Stomach (tissue), 9 donors: ENCODE measurements around the gene RAB26. TPM values are rescaled to one million over a fixed set of nuclear protein-coding genes. Genes with fewer than 3 reads are reported as not detected.

Experiments
- DNase-seq, 2 donors: peaks; one replicate each; pipeline versions ENCODE4 v3.0.0 to v3.0.0-alpha.2; 2013 to 2019
- H3K27ac ChIP-seq, 5 donors: fragments of 200-600 bp in 4 of 5; sonication (generic) in 4 of 5; one replicate each; pipeline ENCODE4 v1.5.1; 2013 to 2019; ENCODE audit warnings: mild to moderate bottlenecking in 1 of 5, moderate library complexity in 1 of 5
- H3K27me3 ChIP-seq, 3 donors: fragments of 200-600 bp; sonication (generic); one replicate each; pipeline ENCODE4 v1.5.1; 2017 to 2019; ENCODE audit warnings: mixed run types in 1 of 3
- H3K36me3 ChIP-seq, 4 donors: fragments of 200-600 bp; sonication (generic); 1 replicate in 3 of 4; 2 replicates in 1 of 4; pipeline ENCODE4 v1.5.1; 2016 to 2019
- H3K4me1 ChIP-seq, 4 donors: fragments of 200-600 bp; sonication (generic); one replicate each; pipeline ENCODE4 v1.5.1; 2016 to 2019
- H3K4me3 ChIP-seq, 4 donors: fragments of 200-600 bp; sonication (generic) in 3 of 4; one replicate each; pipeline ENCODE4 v1.5.1; 2016 to 2019; ENCODE audit warnings: mild to moderate bottlenecking in 1 of 4
- H3K9me3 ChIP-seq, 4 donors: fragments of 200-600 bp; sonication (generic); one replicate each; pipeline ENCODE4 v1.5.1; 2016 to 2019
- EP300 ChIP-seq: sonication (generic); formaldehyde crosslinking; IDR thresholded peaks from one replicate; pipeline ENCODE4 v1.6.1; 2017; ENCODE audit warnings: antibody characterized with exemption
- POLR2A ChIP-seq, 4 donors: fragments of 450-650 bp; IDR thresholded peaks; one replicate each; pipeline ENCODE4 v1.6.1; 2016; ENCODE audit warnings: antibody characterized with exemption in 4 of 4, control low read depth in 2 of 4, mild to moderate bottlenecking in 1 of 4, moderate library complexity in 1 of 4
- POLR2AphosphoS5 ChIP-seq, 3 donors: sonication (generic); formaldehyde crosslinking; IDR thresholded peaks; one replicate each; pipeline ENCODE4 v1.6.1; 2016; ENCODE audit warnings: antibody characterized with exemption in 3 of 3
- WGBS, 5 donors: extraction: QIAGEN DNeasy Blood & Tissue Kit in 3 of 5; methylation state at CpG; one replicate each; pipeline versions ENCODE4 v1.1.5 to v1.1.7; 2013 to 2018; 5-methylcytosine and 5-hydroxymethylcytosine counted together
- intact Hi-C: fragments of 100-400 bp; cut with DNase I; formaldehyde crosslinking; loops from one replicate; pipeline ENCODE4 v1.15.1; 2023; ENCODE audit warnings: low total_unique reads
- polyA plus RNA-seq, 3 donors: library from polyadenylated mRNA; stranded (reverse); fragments of 200-250 nt; gene quantifications; one replicate each; pipeline ENCODE4 v1.2.3, GENCODE V29; 2013
- total RNA-seq, 5 donors: library from RNA; depleted of rRNA; stranded (reverse); fragments of >200 nt; gene quantifications; one replicate each; pipeline versions ENCODE4 v1.1.0 to v1.2.3, GENCODE V29; 2014 to 2016
- TF ChIP-seq, protein P1 (sequence below), 7 experiments: fragments of 450-650 bp in 4 of 7; fragments of 200-600 bp in 3 of 7; sonication (generic) in 3 of 7; IDR thresholded peaks; one replicate each; pipeline ENCODE4 v1.5.1; 2016 to 2019; ENCODE audit warnings: antibody characterized with exemption in 7 of 7, control low read depth in 2 of 7, mild to moderate bottlenecking in 1 of 7
- donor health status: healthy with polysubstance abuse.
- donor health status: Bipolar disorder and iron deficiency.
- donor health status: healthy.

RAB26 gene
- total and polyA plus RNA-seq, 8 donors = 15.1 to 114 (median 27.2) TPM; not detected in 3

DNA sequence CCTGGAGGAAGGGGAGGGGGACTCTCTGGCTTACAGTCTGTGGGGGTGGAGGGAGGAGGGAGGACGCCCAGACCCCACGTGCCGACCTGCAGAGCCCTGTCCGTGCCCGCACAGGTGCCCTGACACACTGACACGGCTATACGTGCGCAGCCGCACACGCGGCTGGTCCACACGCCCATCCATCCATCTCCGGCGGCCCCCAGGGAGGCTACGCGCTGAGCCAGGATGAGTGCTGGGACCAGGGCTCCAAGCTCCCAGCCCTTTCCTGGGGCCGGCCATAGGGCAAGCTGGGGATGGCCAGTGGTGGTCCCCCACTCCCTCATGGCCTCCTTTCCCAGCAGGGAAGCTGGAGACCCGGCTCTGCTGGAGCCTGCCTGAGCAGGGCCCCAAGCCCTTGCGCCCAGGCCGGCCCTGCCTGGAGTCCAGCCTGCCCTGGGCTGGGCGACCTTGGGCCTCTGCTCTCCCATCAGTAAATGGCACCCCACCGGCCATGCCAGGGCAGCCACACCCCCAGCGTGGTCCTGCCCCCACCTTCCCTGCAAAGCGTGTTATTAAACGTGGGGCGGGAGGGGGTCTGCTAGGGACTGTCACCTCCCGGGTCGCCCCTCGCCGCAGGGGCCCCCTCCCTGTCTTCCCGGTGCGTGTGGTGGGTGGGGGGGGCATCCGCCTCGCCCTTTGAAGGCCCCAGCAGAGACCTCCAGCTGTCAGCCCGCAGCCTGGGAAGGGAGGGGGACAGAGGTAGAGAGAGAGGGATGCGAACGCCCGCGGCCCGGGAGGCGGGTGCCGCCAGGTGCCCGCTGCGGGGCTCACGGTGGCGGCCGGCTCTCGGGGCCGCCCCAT, 47.1 kb downstream of the RAB26 start:
- Histone ChIP-seq H3K4me3 (peak overlapping the region; percentile 45 to 52 (median 48)), H3K27ac (no peak overlapping the region), H3K9me3 (no peaks in the 10 kb centered on the region), H3K27me3 (peaks cover 6 to 59% (median 37%) of the 10 kb centered on the region in 3 donors), H3K4me1 (peaks cover 13 to 21% (median 19%) of the 10 kb centered on the region in 4 donors), H3K36me3 (no peaks in the 10 kb centered on the region)
- DNase-seq = no peak
- WGBS, 5 donors = 2 to 6% (median 3%) methylated on average over 29 to 48 of the region's 49 CpGs
- intact Hi-C loops = loop anchor here (10.0 kb wide), 1 partner anchor 299 kb away; no protein-coding TSS in a partner anchor
- TF ChIP-seq POLR2AphosphoS5 (IDR thresholded peaks at IDR 0.05) (no peak), EP300 (no peak)
- TF ChIP-seq, protein P1, sequence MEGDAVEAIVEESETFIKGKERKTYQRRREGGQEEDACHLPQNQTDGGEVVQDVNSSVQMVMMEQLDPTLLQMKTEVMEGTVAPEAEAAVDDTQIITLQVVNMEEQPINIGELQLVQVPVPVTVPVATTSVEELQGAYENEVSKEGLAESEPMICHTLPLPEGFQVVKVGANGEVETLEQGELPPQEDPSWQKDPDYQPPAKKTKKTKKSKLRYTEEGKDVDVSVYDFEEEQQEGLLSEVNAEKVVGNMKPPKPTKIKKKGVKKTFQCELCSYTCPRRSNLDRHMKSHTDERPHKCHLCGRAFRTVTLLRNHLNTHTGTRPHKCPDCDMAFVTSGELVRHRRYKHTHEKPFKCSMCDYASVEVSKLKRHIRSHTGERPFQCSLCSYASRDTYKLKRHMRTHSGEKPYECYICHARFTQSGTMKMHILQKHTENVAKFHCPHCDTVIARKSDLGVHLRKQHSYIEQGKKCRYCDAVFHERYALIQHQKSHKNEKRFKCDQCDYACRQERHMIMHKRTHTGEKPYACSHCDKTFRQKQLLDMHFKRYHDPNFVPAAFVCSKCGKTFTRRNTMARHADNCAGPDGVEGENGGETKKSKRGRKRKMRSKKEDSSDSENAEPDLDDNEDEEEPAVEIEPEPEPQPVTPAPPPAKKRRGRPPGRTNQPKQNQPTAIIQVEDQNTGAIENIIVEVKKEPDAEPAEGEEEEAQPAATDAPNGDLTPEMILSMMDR (IDR thresholded peaks at IDR 0.05) = no peak

GRCh38 chr16:2196162-2196980, 47.9 kb downstream of the RAB26 start, which contains the start of gene CASKIN1:
Gene CASKIN1, minus strand, starts transcription at chr16:2196605. Its CDS starts 173 bp downstream, at chr16:2196432.
- TF ChIP-seq EP300 (no peak), POLR2A (IDR thresholded peaks at IDR 0.05) (no peak)
- Histone ChIP-seq H3K36me3 (no peaks in the 10 kb centered on the region), H3K27me3 (peaks cover 6 to 59% (median 37%) of the 10 kb centered on the region in 3 donors), H3K9me3 (no peaks in the 10 kb centered on the region), H3K27ac (no peak within 1 kb of the TSS), H3K4me3 (peak within 1 kb of the TSS; percentile 45 to 52 (median 48)), H3K4me1 (peaks cover 13 to 21% (median 19%) of the 10 kb centered on the region in 4 donors)
- 0 to 1% (median 1%) methylated on average over 13 to 118 of the region's 129 CpGs for WGBS, 5 donors
- intact Hi-C loops = loop anchor here (10.0 kb wide), 1 partner anchor 298 kb away; no protein-coding TSS in a partner anchor
- DNase-seq = peak in 1 of 2 donors; percentile 70

DNA sequence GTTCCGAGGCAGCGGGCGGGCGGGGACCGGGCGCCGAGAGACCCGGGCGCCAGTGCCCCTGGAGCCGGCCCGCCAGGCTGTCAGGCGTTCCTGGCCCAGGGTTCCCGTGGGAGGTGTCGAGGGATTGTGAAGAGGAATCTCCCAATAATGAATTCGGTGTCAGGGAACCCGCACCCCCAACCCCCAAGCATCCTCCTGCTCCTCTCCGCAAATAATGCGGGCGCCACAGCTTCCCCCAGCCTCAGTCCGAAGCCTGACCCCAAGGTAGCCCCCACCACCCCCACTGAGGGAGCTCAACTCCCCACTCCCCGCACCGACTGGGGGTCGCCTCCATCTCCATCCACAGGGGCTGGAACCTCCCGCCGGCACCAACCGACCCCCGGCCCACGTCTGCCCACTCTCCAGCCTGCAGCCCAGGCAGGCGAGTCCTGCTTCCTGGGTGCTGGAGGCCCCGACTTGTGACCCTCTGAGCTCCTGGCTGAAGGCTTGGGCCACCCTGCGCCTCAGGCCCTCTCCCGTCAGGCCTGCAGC, 48.6 kb downstream of the RAB26 start:
- Histone ChIP-seq H3K36me3 (no peaks in the 10 kb centered on the region), H3K4me3 (peak overlapping the region; percentile 25 to 36 (median 34)), H3K27ac (no peak overlapping the region), H3K27me3 (peaks cover 6 to 59% (median 37%) of the 10 kb centered on the region in 3 donors), H3K9me3 (no peaks in the 10 kb centered on the region), H3K4me1 (peaks cover 13 to 21% (median 19%) of the 10 kb centered on the region in 4 donors)
- 23 to 90% (median 30%) methylated on average over 2 to 32 of the region's 32 CpGs for WGBS, 5 donors
- DNase-seq = no peak
- no peak for TF ChIP-seq POLR2AphosphoS5 (IDR thresholded peaks at IDR 0.05)
- TF ChIP-seq EP300 = no peak
- TF ChIP-seq POLR2A (IDR thresholded peaks at IDR 0.05) = no peak
- TF ChIP-seq, protein P1 (IDR thresholded peaks at IDR 0.05) = no peak
- intact Hi-C loops = loop anchor here (10.0 kb wide), 1 partner anchor 298 kb away; no protein-coding TSS in a partner anchor

- WGBS, 5 donors = 76 to 88% (median 83%) methylated on average over 6 of the region's 6 CpGs
- H3K27ac ChIP-seq = no peak overlapping the region
Measured at GRCh38 chr16:2197765-2198164, 49.3 kb downstream of the RAB26 start.

More at GRCh38 chr16:2197765-2198164, 49.3 kb downstream of the RAB26 start:
- peaks cover 6 to 59% (median 37%) of the 10 kb centered on the region in 3 donors for H3K27me3 ChIP-seq
- H3K4me1 ChIP-seq = peaks cover 13 to 21% (median 19%) of the 10 kb centered on the region in 4 donors
- no peaks in the 10 kb centered on the region for H3K36me3 ChIP-seq
- no peak for DNase-seq
- H3K9me3 ChIP-seq = no peaks in the 10 kb centered on the region
- intact Hi-C loops = loop anchor here (10.0 kb wide), 1 partner anchor 297 kb away; no protein-coding TSS in a partner anchor
- TF ChIP-seq, protein P1 (IDR thresholded peaks at IDR 0.05) = no peak
- no peak for TF ChIP-seq EP300
- TF ChIP-seq POLR2AphosphoS5 (IDR thresholded peaks at IDR 0.05) = no peak
- TF ChIP-seq POLR2A (IDR thresholded peaks at IDR 0.05) = no peak
- no peak overlapping the region for H3K4me3 ChIP-seq
